H9 (cell line): ENCODE results near the gene HMG20B. TPM values are rescaled to one million over a fixed set of nuclear protein-coding genes. Genes with fewer than 3 reads are reported as not detected.
A peak's percentile ranks its signal among the peaks of the same experiment; 100 is the strongest.

Experiments
- DNase-seq: peaks from one replicate; pipeline ENCODE4 v3.0.0-alpha.2; 2017
- H2AFZ ChIP-seq: one replicate; pipeline ENCODE4 v1.6.1; 2013; ENCODE audit warnings: mild to moderate bottlenecking, low read length, control low read depth, moderate library complexity
- H2AK5ac ChIP-seq: 2 replicates; pipeline ENCODE4 v1.6.1; 2013; ENCODE audit warnings: low read length, control low read depth, mixed read lengths; ENCODE audit not compliant: insufficient read length
- H2BK120ac ChIP-seq: one replicate; pipeline ENCODE4 v1.6.1; 2013; ENCODE audit warnings: low read depth, mild to moderate bottlenecking, low read length, control low read depth, inconsistent platforms; ENCODE audit not compliant: poor library complexity, severe bottlenecking
- H2BK12ac ChIP-seq: 2 replicates; pipeline ENCODE4 v1.6.1; 2013; ENCODE audit warnings: low read length, control low read depth, mixed read lengths, low read depth; ENCODE audit not compliant: insufficient read length
- H2BK15ac ChIP-seq: 2 replicates; pipeline ENCODE4 v1.6.1; 2013; ENCODE audit warnings: low read depth, low read length, control low read depth
- H2BK20ac ChIP-seq: one replicate; pipeline ENCODE4 v1.6.1; 2013; ENCODE audit warnings: low read depth, mild to moderate bottlenecking, low read length, control low read depth, inconsistent platforms; ENCODE audit not compliant: poor library complexity, severe bottlenecking
- H2BK5ac ChIP-seq: 2 replicates; pipeline ENCODE4 v1.6.1; 2013; ENCODE audit warnings: low read length, control low read depth, mixed read lengths; ENCODE audit not compliant: insufficient read length
- H3K14ac ChIP-seq: 2 replicates; pipeline ENCODE4 v1.6.1; 2013; ENCODE audit warnings: low read length, control low read depth; ENCODE audit not compliant: insufficient read depth
- H3K18ac ChIP-seq: 2 replicates; pipeline ENCODE4 v1.6.1; 2013; ENCODE audit warnings: low read depth, mild to moderate bottlenecking, mixed read lengths, low read length, control low read depth; ENCODE audit not compliant: insufficient read length
- H3K23ac ChIP-seq: 2 replicates; pipeline ENCODE4 v1.6.1; 2013; ENCODE audit warnings: low read length, control low read depth, mixed read lengths, low read depth; ENCODE audit not compliant: insufficient read length
- H3K23me2 ChIP-seq: 2 replicates; pipeline ENCODE4 v1.6.1; 2013; ENCODE audit warnings: low read depth, mild to moderate bottlenecking, mixed read lengths, low read length, control low read depth; ENCODE audit not compliant: insufficient read length, poor library complexity, severe bottlenecking
- H3K27ac ChIP-seq: 2 replicates; pipeline ENCODE4 v1.5.1; 2013; ENCODE audit warnings: low read length, control low read depth, mixed read lengths, low read depth; ENCODE audit not compliant: insufficient read length
- H3K27me3 ChIP-seq: 2 replicates; pipeline ENCODE4 v1.6.1; 2013; ENCODE audit warnings: low read length, control low read depth, inconsistent platforms; ENCODE audit not compliant: insufficient read depth
- H3K4ac ChIP-seq: 2 replicates; pipeline ENCODE4 v1.6.1; 2013; ENCODE audit warnings: low read depth, mild to moderate bottlenecking, control low read depth, inconsistent platforms, low read length, moderate library complexity
- H3K4me1 ChIP-seq: 2 replicates; pipeline ENCODE4 v1.6.1; 2013; ENCODE audit warnings: low read length, control low read depth, inconsistent platforms; ENCODE audit not compliant: insufficient read depth
- H3K4me2 ChIP-seq: 2 replicates; pipeline ENCODE4 v1.6.1; 2013; ENCODE audit warnings: low read length, control low read depth, mixed read lengths; ENCODE audit not compliant: insufficient read length, insufficient read depth
- H3K56ac ChIP-seq: 2 replicates; pipeline ENCODE4 v1.6.1; 2013; ENCODE audit warnings: low read depth, mild to moderate bottlenecking, mixed read lengths, low read length, control low read depth; ENCODE audit not compliant: insufficient read length
- H3K79me1 ChIP-seq: 2 replicates; pipeline ENCODE4 v1.6.1; 2013; ENCODE audit warnings: low read depth, mild to moderate bottlenecking, moderate library complexity, low read length, control low read depth, inconsistent platforms; ENCODE audit not compliant: insufficient read depth, poor library complexity, severe bottlenecking
- H3K79me2 ChIP-seq: 2 replicates; pipeline ENCODE4 v1.6.1; 2013; ENCODE audit warnings: low read length, control low read depth, inconsistent platforms; ENCODE audit not compliant: insufficient read depth
- H3K9ac ChIP-seq: 2 replicates; pipeline ENCODE4 v1.6.1; 2013; ENCODE audit warnings: low read length, control low read depth, mixed read lengths; ENCODE audit not compliant: insufficient read length; ENCODE audit errors: extremely low read depth
- H3K9me3 ChIP-seq: one replicate; pipeline ENCODE4 v1.6.1; 2013; ENCODE audit warnings: low read depth, low read length, inconsistent platforms; ENCODE audit not compliant: control insufficient read depth
- H3T11ph ChIP-seq: one replicate; pipeline ENCODE4 v1.6.1; 2013; ENCODE audit warnings: mild to moderate bottlenecking, low read length, control low read depth, inconsistent platforms
- H4K20me1 ChIP-seq: one replicate; pipeline ENCODE4 v1.6.1; 2013; ENCODE audit not compliant: control insufficient read depth, insufficient read length, insufficient read depth
- H4K5ac ChIP-seq: 2 replicates; pipeline ENCODE4 v1.6.1; 2013; ENCODE audit warnings: low read depth, mild to moderate bottlenecking, mixed read lengths, low read length, control low read depth; ENCODE audit not compliant: insufficient read length
- H4K8ac ChIP-seq: replicated peaks from 2 replicates; pipeline ENCODE4 v1.6.1; 2013; ENCODE audit warnings: low read length, control low read depth, mixed read lengths, low read depth; ENCODE audit not compliant: insufficient read length
- H4K91ac ChIP-seq: 2 replicates; pipeline ENCODE4 v1.6.1; 2013; ENCODE audit warnings: low read depth, mild to moderate bottlenecking, moderate library complexity, mixed read lengths, low read length, control low read depth; ENCODE audit not compliant: insufficient read length
- H3K27ac Mint-ChIP-seq, 3 experiments: 2 replicates in 2 of 3; 3 replicates in 1 of 3; pipeline ENCODE4 v1.8.0; 2020 to 2021; ENCODE audit warnings: mixed read lengths in 3 of 3, mild to moderate bottlenecking in 1 of 3, moderate library complexity in 1 of 3
- H3K27me3 Mint-ChIP-seq: 2 replicates; pipeline ENCODE4 v1.8.0; 2021; ENCODE audit warnings: low read depth, mild to moderate bottlenecking, moderate library complexity, mixed read lengths
- H3K36me3 Mint-ChIP-seq, 3 experiments: 2 replicates in 2 of 3; 3 replicates in 1 of 3; pipeline ENCODE4 v1.8.0; 2020 to 2021; ENCODE audit warnings: low read depth in 3 of 3, mixed read lengths in 3 of 3; ENCODE audit not compliant: insufficient read depth in 1 of 3
- H3K4me1 Mint-ChIP-seq, 2 experiments: 2 replicates each; pipeline ENCODE4 v1.8.0; 2020; ENCODE audit warnings: mixed read lengths in 2 of 2
- H3K4me3 Mint-ChIP-seq, 2 experiments: 2 replicates in 1 of 2; 3 replicates in 1 of 2; pipeline ENCODE4 v1.8.0; 2020 to 2021; ENCODE audit warnings: mild to moderate bottlenecking in 2 of 2, mixed read lengths in 2 of 2, moderate library complexity in 1 of 2
- H3K9me3 Mint-ChIP-seq, 2 experiments: 2 replicates in 1 of 2; 3 replicates in 1 of 2; pipeline ENCODE4 v1.8.0; 2020; ENCODE audit warnings: mild to moderate bottlenecking in 2 of 2, mixed read lengths in 2 of 2, moderate library complexity in 1 of 2
- WGBS: extraction: QIAGEN DNeasy Blood & Tissue Kit; methylation state at CpG from one replicate; pipeline ENCODE4 v1.1.7; 2013; ENCODE audit warnings: missing lambda C conversion rate, low lambda C conversion rate, mixed read lengths; ENCODE audit not compliant: insufficient read length; ENCODE audit errors: extremely low coverage; 5-methylcytosine and 5-hydroxymethylcytosine counted together
- total RNA-seq: library from RNA; stranded (reverse); gene quantifications from 2 replicates; pipeline ENCODE4 v1.2.1, GENCODE V29; 2021
- TF ChIP-seq, protein P1 (sequence below): fragments of 200-600 bp; sonication (generic); conservative IDR thresholded peaks from 3 replicates; pipeline ENCODE4 v1.8.0; 2021; ENCODE audit warnings: antibody characterized with exemption, mild to moderate bottlenecking

The HMG20B gene
- total RNA-seq, 1 experiment from 2014 or later, result 58.1 TPM

GRCh38 chr19:3593156-3593555, 20.4 kb downstream of the HMG20B start:
- TF ChIP-seq, protein P1, sequence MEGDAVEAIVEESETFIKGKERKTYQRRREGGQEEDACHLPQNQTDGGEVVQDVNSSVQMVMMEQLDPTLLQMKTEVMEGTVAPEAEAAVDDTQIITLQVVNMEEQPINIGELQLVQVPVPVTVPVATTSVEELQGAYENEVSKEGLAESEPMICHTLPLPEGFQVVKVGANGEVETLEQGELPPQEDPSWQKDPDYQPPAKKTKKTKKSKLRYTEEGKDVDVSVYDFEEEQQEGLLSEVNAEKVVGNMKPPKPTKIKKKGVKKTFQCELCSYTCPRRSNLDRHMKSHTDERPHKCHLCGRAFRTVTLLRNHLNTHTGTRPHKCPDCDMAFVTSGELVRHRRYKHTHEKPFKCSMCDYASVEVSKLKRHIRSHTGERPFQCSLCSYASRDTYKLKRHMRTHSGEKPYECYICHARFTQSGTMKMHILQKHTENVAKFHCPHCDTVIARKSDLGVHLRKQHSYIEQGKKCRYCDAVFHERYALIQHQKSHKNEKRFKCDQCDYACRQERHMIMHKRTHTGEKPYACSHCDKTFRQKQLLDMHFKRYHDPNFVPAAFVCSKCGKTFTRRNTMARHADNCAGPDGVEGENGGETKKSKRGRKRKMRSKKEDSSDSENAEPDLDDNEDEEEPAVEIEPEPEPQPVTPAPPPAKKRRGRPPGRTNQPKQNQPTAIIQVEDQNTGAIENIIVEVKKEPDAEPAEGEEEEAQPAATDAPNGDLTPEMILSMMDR, result peak; percentile 62
- H2BK12ac ChIP-seq, result no peak overlapping the region
- peak; percentile 73 for DNase-seq
- Mint-ChIP-seq H3K27me3 (peaks cover 52% of the 10 kb centered on the region), H3K36me3 (no peaks in the 10 kb centered on the region; a peak in 1 of 7 replicates), H3K4me3 (no peak overlapping the region), H3K27ac (no peak overlapping the region), H3K9me3 (peaks cover 13 to 17% of the 10 kb centered on the region in 2 experiments), H3K4me1 (no peaks in the 10 kb centered on the region)
- H3K4me2 ChIP-seq, result no peak overlapping the region
- no peaks in the 10 kb centered on the region for H4K20me1 ChIP-seq
- H3K79me1 ChIP-seq, result no peaks in the 10 kb centered on the region
- no peak overlapping the region for H2BK15ac ChIP-seq
- no peak overlapping the region for H2BK120ac ChIP-seq
- no peak overlapping the region for H3K9ac ChIP-seq
- H3K27me3 ChIP-seq, result peaks cover 4% of the 10 kb centered on the region; the same call in 1 of the 2 replicates
- H3T11ph ChIP-seq, result no peak overlapping the region
- H2AK5ac ChIP-seq, result no peak overlapping the region
- WGBS, result no CpG with 5 or more reads among the region's 11 CpGs
- H3K14ac ChIP-seq, result no peak overlapping the region
- H3K9me3 ChIP-seq, result no peaks in the 10 kb centered on the region
- no peaks in the 10 kb centered on the region for H3K23me2 ChIP-seq
- no peak overlapping the region for H4K91ac ChIP-seq
- H3K56ac ChIP-seq, result no peak overlapping the region
- H4K5ac ChIP-seq, result no peak overlapping the region
- no peaks in the 10 kb centered on the region for H3K4me1 ChIP-seq
- H4K8ac ChIP-seq, result no peak overlapping the region
- no peak overlapping the region for H2BK20ac ChIP-seq
- H3K4ac ChIP-seq, result no peak overlapping the region
- H2BK5ac ChIP-seq, result no peak overlapping the region
- no peak overlapping the region for H3K27ac ChIP-seq
- no peak overlapping the region for H3K23ac ChIP-seq
- no peak overlapping the region for H3K18ac ChIP-seq
- no peaks in the 10 kb centered on the region for H3K79me2 ChIP-seq
- H2AFZ ChIP-seq, result no peak overlapping the region
